EL (cell line): ENCODE data around the gene LLGL2.

Source experiments
- DNase-seq: peaks from one replicate; pipeline ENCODE4 v3.0.0-alpha.2; 2016

Gene LLGL2

GRCh38 chr17:75552425-75553294 lies 27.2 kb downstream of the LLGL2 start:
- DNase-seq, result peak; percentile 53

GRCh38 chr17:75553295-75554110 lies 28.0 kb downstream of the LLGL2 start:
- DNase-seq, result no peak

GRCh38 chr17:75555679-75556153 lies 30.2 kb downstream of the LLGL2 start:
- DNase-seq, result no peak

GRCh38 chr17:75557075-75557851 lies 31.8 kb downstream of the LLGL2 start:
- DNase-seq, result peak; percentile 82

GRCh38 chr17:75557852-75558665 lies 32.6 kb downstream of the LLGL2 start:
- DNase-seq, result no peak

- DNase-seq, result no peak
Measured at GRCh38 chr17:75558666-75559530, 33.4 kb downstream of the LLGL2 start.

- DNase-seq, result no peak
Measured at GRCh38 chr17:75559958-75560533, 34.5 kb downstream of the LLGL2 start.

- DNase-seq, result peak; percentile 73
Measured at GRCh38 chr17:75561927-75562603, 36.6 kb downstream of the LLGL2 start.

GRCh38 chr17:75563063-75563758 lies 37.7 kb downstream of the LLGL2 start:
- no peak for DNase-seq

GRCh38 chr17:75564195-75564594 lies 38.7 kb downstream of the LLGL2 start:
- DNase-seq, result no peak

GRCh38 chr17:75565066-75565465 lies 39.6 kb downstream of the LLGL2 start:
- peak; percentile 65 for DNase-seq

GRCh38 chr17:75565618-75566017 lies 40.1 kb downstream of the LLGL2 start:
- no peak for DNase-seq

- DNase-seq, result no peak
Measured at GRCh38 chr17:75566416-75566815, 40.9 kb downstream of the LLGL2 start.

GRCh38 chr17:75566834-75567233 lies 41.3 kb downstream of the LLGL2 start:
- DNase-seq, result no peak

- no peak for DNase-seq
Measured at GRCh38 chr17:75568412-75569255, 43.1 kb downstream of the LLGL2 start.

- DNase-seq, result no peak
Measured at GRCh38 chr17:75570034-75570676, 44.7 kb downstream of the LLGL2 start.

- no peak for DNase-seq
Measured at GRCh38 chr17:75570772-75571171, 45.3 kb downstream of the LLGL2 start.
